H1 (cell line): ENCODE data around the gene NEK2. TPM values are rescaled to one million over a fixed set of nuclear protein-coding genes. Genes with fewer than 3 reads are reported as not detected.

Experiments
- POLR2A ChIP-seq, 2 experiments: IDR thresholded peaks; 1 replicate in 1 of 2; 2 replicates in 1 of 2; pipeline ENCODE4 v1.6.1; 2011; ENCODE audit warnings: low read depth in 2 of 2, low read length in 2 of 2, mild to moderate bottlenecking in 2 of 2; ENCODE audit errors: control extremely low read depth in 1 of 2
- polyA plus RNA-seq, 7 experiments: library from polyadenylated mRNA; depleted of rRNA in 3 of 7; stranded (reverse) in 5 of 7; unstranded in 2 of 7; fragments of >200 nt in 5 of 7; fragments of 200-250 nt in 2 of 7; gene quantifications; 1 replicate in 5 of 7; 2 replicates in 1 of 7; 4 replicates in 1 of 7; pipeline versions ENCODE4 v1.2.1 to v1.2.3, GENCODE V29; 2011 to 2013; ENCODE audit warnings: missing spikeins in 2 of 7, mixed read lengths in 2 of 7
- total RNA-seq: library from RNA; stranded (reverse); fragmentation: NEBNext Ultra II Directional; extraction: Animal tissue kit (Norgen Biotek cat#: 25700); gene quantifications from 2 replicates; pipeline ENCODE4 v1.2.1, GENCODE V29; 2021

Gene NEK2
- total and polyA plus RNA-seq, 2 of the 8 experiments (the other 6 are each of a cell fraction or from before 2014, with no cell fraction given): 8.4 to 22.9 TPM

GRCh38 chr1:211676761-211677160 lies 1.3 kb upstream of the NEK2 start (continued):
- no peak for TF ChIP-seq POLR2A (IDR thresholded peaks at IDR 0.05; ENCODE audit: control extremely low read depth in 1 of 2, low read depth in 2 of 2, low read length in 2 of 2)
